ENCODE measurements around the gene ZNF407. TPM values are rescaled to one million over a fixed set of nuclear protein-coding genes. Genes with fewer than 3 reads are reported as not detected.

ZNF407 gene
- total RNA-seq, 1 donor from 2014 or later: 16.1 TPM

DNA sequence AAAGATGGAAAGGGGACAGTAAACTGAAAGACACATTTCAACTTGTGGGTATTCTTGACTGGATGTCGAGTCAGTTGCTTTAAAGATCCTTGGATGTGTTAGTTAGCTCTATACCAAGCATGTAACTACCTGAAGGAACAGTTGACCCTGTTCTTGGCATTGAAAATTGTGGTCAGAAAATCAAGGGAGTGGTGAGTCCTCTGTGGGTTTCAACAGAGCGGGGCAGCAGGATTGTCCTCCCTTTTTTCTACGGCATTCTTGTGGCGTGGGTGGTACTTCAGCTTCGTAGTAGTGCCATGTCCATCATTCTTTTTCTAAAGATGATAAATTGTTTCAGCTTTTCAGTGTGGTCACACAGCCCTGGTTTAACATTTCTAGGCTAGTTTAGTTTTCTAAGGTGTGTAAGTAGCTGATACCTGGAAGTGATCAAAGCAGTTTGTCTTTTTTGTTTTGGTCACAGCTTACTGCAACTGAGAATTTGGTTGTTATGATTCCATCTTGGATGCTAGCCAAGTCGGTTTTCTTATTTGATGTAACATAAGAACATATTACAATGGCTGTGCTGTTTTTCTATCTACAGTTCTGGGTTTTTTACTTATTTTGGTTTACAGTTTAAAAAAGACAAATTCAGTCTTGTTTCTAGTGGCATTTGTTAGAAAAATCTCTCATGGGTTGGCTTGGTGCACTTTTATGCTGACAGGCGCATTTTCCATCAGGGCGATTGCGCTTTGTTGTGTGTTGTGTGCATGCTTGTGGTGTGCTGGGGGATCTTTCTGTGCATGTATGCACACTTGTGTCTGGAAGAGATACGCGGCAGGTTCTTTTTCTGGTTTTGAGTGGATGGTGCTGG is 84.7 kb downstream of the ZNF407 start:
- TF ChIP-seq, protein P1, sequence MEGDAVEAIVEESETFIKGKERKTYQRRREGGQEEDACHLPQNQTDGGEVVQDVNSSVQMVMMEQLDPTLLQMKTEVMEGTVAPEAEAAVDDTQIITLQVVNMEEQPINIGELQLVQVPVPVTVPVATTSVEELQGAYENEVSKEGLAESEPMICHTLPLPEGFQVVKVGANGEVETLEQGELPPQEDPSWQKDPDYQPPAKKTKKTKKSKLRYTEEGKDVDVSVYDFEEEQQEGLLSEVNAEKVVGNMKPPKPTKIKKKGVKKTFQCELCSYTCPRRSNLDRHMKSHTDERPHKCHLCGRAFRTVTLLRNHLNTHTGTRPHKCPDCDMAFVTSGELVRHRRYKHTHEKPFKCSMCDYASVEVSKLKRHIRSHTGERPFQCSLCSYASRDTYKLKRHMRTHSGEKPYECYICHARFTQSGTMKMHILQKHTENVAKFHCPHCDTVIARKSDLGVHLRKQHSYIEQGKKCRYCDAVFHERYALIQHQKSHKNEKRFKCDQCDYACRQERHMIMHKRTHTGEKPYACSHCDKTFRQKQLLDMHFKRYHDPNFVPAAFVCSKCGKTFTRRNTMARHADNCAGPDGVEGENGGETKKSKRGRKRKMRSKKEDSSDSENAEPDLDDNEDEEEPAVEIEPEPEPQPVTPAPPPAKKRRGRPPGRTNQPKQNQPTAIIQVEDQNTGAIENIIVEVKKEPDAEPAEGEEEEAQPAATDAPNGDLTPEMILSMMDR (IDR thresholded peaks at IDR 0.05): no peak
- Histone ChIP-seq H3K4me1 (no peaks in the 10 kb centered on the region), H3K27me3 (ENCODE audit: low read depth) (no peaks in the 10 kb centered on the region), H3K36me3 (no peaks in the 10 kb centered on the region), H3K4me3 (no peak overlapping the region), H3K27ac (no peak overlapping the region), H3K9me3 (peaks cover 4% of the 10 kb centered on the region)
- ATAC-seq: no peak
- DNase-seq: no peak
- intact Hi-C loops (cut with DNase I): no loop called here

DNA sequence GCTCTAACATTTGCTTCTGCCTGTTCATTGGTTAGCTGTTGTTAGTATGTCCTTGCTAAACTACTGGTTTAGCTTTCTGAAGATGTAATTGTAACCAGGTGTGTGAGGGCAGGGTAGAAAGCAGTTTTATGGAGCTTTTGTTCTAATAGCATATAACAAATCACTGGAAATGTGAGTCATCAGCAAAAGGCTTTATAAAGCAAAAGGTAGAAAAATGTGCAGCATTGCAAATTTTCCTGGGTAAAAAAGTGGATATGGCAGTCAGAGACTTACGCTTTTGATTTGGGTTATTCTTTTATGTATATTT is 85.3 kb downstream of the ZNF407 start:
- Histone ChIP-seq H3K4me1 (no peaks in the 10 kb centered on the region), H3K9me3 (no peaks in the 10 kb centered on the region), H3K4me3 (no peak overlapping the region), H3K27ac (no peak overlapping the region), H3K27me3 (ENCODE audit: low read depth) (no peaks in the 10 kb centered on the region), H3K36me3 (no peaks in the 10 kb centered on the region)
- DNase-seq (no peak), ATAC-seq (no peak)
- TF ChIP-seq, protein P1 (IDR thresholded peaks at IDR 0.05): no peak
- intact Hi-C loops (cut with DNase I): no loop called here

DNA sequence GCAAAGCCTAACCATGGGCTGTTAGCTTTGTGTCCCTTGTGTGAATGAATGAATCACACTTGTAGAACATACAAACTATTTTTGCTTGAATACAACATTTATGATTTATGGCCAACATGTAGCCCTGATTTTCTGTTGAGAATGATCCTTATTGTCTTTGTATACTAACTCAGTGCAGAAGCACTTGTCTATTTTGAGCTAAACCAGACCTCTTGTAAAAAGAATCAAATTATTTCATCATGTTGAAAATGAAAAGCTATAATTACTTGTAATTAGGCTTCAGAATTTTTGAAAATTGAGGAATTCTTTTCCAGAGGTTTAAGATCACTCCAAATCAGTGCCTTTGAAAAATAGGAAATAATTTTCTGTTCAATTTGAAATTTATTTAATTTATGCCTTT is 85.9 kb downstream of the ZNF407 start:
- no peak for DNase-seq
- Histone ChIP-seq H3K36me3 (no peaks in the 10 kb centered on the region), H3K4me1 (no peaks in the 10 kb centered on the region), H3K27me3 (ENCODE audit: low read depth) (no peaks in the 10 kb centered on the region), H3K9me3 (no peaks in the 10 kb centered on the region), H3K4me3 (no peak overlapping the region), H3K27ac (no peak overlapping the region)
- ATAC-seq: no peak
- TF ChIP-seq, protein P1 (IDR thresholded peaks at IDR 0.05): no peak
- intact Hi-C loops (cut with DNase I): no loop called here

DNA sequence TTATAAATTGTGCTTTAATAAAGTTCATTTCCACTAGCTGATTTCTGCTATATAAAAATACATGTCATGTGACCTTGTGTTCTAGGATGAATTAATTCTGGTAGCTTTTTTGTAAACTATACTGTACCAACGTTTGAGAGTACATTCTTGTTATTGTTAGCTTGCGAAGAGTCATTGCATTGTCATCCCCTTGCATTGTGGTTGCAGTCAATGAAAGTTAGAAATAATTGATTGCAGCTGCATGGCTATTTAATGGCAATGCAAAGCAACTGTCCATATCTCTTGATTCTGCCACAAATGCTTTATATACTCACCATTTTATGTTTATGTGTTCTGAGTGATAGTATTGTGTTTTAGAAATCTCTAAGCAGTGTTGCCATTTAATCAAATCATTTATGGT is 91.6 kb downstream of the ZNF407 start:
- no peak for ATAC-seq
- H3K4me3 ChIP-seq: no peak overlapping the region
- TF ChIP-seq, protein P1 (IDR thresholded peaks at IDR 0.05): no peak
- no peaks in the 10 kb centered on the region for H3K9me3 ChIP-seq
- H3K27me3 ChIP-seq (ENCODE audit: low read depth): no peaks in the 10 kb centered on the region
- no peak for DNase-seq
- H3K27ac ChIP-seq: no peak overlapping the region
- no peaks in the 10 kb centered on the region for H3K36me3 ChIP-seq
- no peaks in the 10 kb centered on the region for H3K4me1 ChIP-seq
- intact Hi-C loops (cut with DNase I): no loop called here

DNA sequence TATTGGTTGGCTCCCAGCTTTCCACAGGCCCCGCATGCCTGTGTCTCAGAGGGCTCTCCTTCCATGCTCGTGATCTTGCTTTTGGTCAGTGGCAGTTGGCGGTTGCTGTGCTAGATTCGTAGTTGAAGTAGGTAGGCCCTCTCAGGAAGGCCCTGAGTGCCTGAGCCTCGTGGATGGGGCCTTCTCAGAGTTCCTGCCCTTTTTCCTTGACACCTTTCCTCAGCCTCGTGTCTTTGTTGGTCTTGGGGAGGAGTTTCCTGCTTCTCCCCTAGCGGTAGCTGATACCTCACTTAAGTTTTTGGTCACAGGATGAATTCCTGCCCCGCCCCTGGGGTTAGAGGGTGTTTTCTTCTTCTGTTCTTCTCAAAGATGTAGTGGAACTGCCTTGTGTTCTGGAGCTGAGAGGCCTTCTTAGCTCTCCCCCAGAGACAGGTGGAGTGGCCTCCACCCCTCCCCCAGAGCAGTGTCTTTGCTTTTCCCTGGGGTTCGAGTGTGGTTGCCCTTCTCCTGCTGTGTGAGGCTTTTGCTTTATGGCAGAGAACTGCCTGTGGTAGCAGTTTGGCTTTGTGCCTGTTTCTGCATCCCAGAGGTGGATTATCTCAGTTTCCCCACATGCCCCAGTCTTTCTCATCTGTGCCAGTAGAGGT is 94.8 kb downstream of the ZNF407 start:
- Histone ChIP-seq H3K9me3 (no peaks in the 10 kb centered on the region), H3K4me1 (no peaks in the 10 kb centered on the region), H3K27me3 (ENCODE audit: low read depth) (no peaks in the 10 kb centered on the region), H3K27ac (no peak overlapping the region), H3K36me3 (no peaks in the 10 kb centered on the region), H3K4me3 (no peak overlapping the region)
- DNase-seq: no peak
- intact Hi-C loops (cut with DNase I): no loop called here
- TF ChIP-seq, protein P1 (IDR thresholded peaks at IDR 0.05): no peak
- ATAC-seq: no peak
